OCI-M1 (cell line): Measurements from ENCODE around the gene CECR2.
"Not testable (repeated sequence)": the region's sequence is repeated elsewhere in the genome, so short reads cannot be mapped to it uniquely, and the experiment has no call there.

Experiments used
- DNase-seq: peaks from one replicate; lab custom pipeline; 2025; lab: John Stamatoyannopoulos, UW

Gene CECR2

GRCh38 chr22:17512960-17513359, 143.7 kb downstream of the CECR2 start:
- no peak for DNase-seq

- DNase-seq = no peak
Measured at GRCh38 chr22:17513612-17514011, 144.4 kb downstream of the CECR2 start.

GRCh38 chr22:17514084-17514483, 144.8 kb downstream of the CECR2 start:
- DNase-seq = no peak

- DNase-seq = no peak
Measured at GRCh38 chr22:17518406-17518805, 149.1 kb downstream of the CECR2 start.

- not testable (repeated sequence) for DNase-seq
Measured at GRCh38 chr22:17521971-17522370, 152.7 kb downstream of the CECR2 start.

GRCh38 chr22:17523925-17524324, 154.7 kb downstream of the CECR2 start:
- DNase-seq = no peak

GRCh38 chr22:17536269-17536668, 167.0 kb downstream of the CECR2 start:
- no peak for DNase-seq

GRCh38 chr22:17537155-17537554, 167.9 kb downstream of the CECR2 start:
- no peak for DNase-seq

GRCh38 chr22:17540481-17540880, 171.2 kb downstream of the CECR2 start:
- no peak for DNase-seq

- DNase-seq = no peak
Measured at GRCh38 chr22:17541476-17541875, 172.2 kb downstream of the CECR2 start.

GRCh38 chr22:17542452-17542851, 173.2 kb downstream of the CECR2 start:
- DNase-seq = no peak

- DNase-seq = no peak
Measured at GRCh38 chr22:17548010-17548755, 178.9 kb downstream of the CECR2 start.

GRCh38 chr22:17548756-17549035, 179.4 kb downstream of the CECR2 start:
- no peak for DNase-seq

GRCh38 chr22:17549183-17549582, 179.9 kb downstream of the CECR2 start:
- no peak for DNase-seq

GRCh38 chr22:17549655-17550054, 180.4 kb downstream of the CECR2 start:
- no peak for DNase-seq

- no peak for DNase-seq
Measured at GRCh38 chr22:17552737-17553136, 183.5 kb downstream of the CECR2 start.

- no peak for DNase-seq
Measured at GRCh38 chr22:17554814-17555213, 185.6 kb downstream of the CECR2 start.

GRCh38 chr22:17559188-17559587, 189.9 kb downstream of the CECR2 start:
- DNase-seq = no peak

GRCh38 chr22:17562906-17563870, 193.9 kb downstream of the CECR2 start, which contains the start of gene SLC25A18:
Gene SLC25A18 (plus strand): TSS chr22:17563498. CDS start chr22:17579945, 16,447 bp downstream.
- peak; percentile 54 for DNase-seq

GRCh38 chr22:17563936-17564391, 194.7 kb downstream of the CECR2 start:
- no peak for DNase-seq

GRCh38 chr22:17566016-17566687, 196.9 kb downstream of the CECR2 start:
- not testable (repeated sequence) for DNase-seq

GRCh38 chr22:17566776-17567175, 197.5 kb downstream of the CECR2 start:
- DNase-seq = no peak
